Ishikawa (cell line): ENCODE data around the gene METTL2B.
A peak's percentile ranks its signal among the peaks of the same experiment; 100 is the strongest.

Experiments used
- CEBPB ChIP-seq: IDR thresholded peaks from 2 replicates; pipeline ENCODE4 v1.6.1; 2012
- CREB1 ChIP-seq: IDR thresholded peaks from 2 replicates; pipeline ENCODE4 v1.6.1; 2012; ENCODE audit warnings: low read depth
- EGR1 ChIP-seq: IDR thresholded peaks from 2 replicates; pipeline ENCODE4 v1.6.1; 2012
- EP300 ChIP-seq: IDR thresholded peaks from 2 replicates; pipeline ENCODE4 v1.6.1; 2012; ENCODE audit warnings: borderline replicate concordance
- FOXM1 ChIP-seq: IDR thresholded peaks from 2 replicates; pipeline ENCODE4 v1.6.1; 2012; ENCODE audit warnings: low read depth, borderline replicate concordance
- MAX ChIP-seq: IDR thresholded peaks from 2 replicates; pipeline ENCODE4 v1.6.1; 2012
- NFIC ChIP-seq: IDR thresholded peaks from 2 replicates; pipeline ENCODE4 v1.6.1; 2012
- RAD21 ChIP-seq: IDR thresholded peaks from 2 replicates; pipeline ENCODE4 v1.6.1; 2012; ENCODE audit warnings: low read depth
- REST ChIP-seq: IDR thresholded peaks from 2 replicates; pipeline ENCODE4 v1.6.1; 2012; ENCODE audit warnings: low read depth, mild to moderate bottlenecking
- TAF1 ChIP-seq: IDR thresholded peaks from 2 replicates; pipeline ENCODE4 v1.6.1; 2012; ENCODE audit warnings: low read depth, mild to moderate bottlenecking
- TCF12 ChIP-seq: IDR thresholded peaks from 2 replicates; pipeline ENCODE4 v1.6.1; 2012; ENCODE audit warnings: low read depth
- TEAD4 ChIP-seq: IDR thresholded peaks from 2 replicates; pipeline ENCODE4 v1.6.1; 2012
- USF1 ChIP-seq: IDR thresholded peaks from 2 replicates; pipeline ENCODE4 v1.6.1; 2012
- YY1 ChIP-seq: IDR thresholded peaks from 2 replicates; pipeline ENCODE4 v1.6.1; 2012; ENCODE audit warnings: low read depth
- ZBTB7A ChIP-seq: IDR thresholded peaks from 2 replicates; pipeline ENCODE4 v1.6.1; 2012; ENCODE audit warnings: low read depth

The METTL2B gene

GRCh38 chr7:128479082-128479481, 2.5 kb downstream of the METTL2B start:
- peak; percentile 35; the same call in 1 of the 2 replicates for TF ChIP-seq NFIC

GRCh38 chr7:128497405-128497804, 20.9 kb downstream of the METTL2B start:
- TF ChIP-seq TCF12 (no peak), EGR1 (no peak), TEAD4 (no peak), EP300 (no peak), RAD21 (no peak), TAF1 (no peak), YY1 (no peak), NFIC (no peak), CEBPB (no peak), CREB1 (no peak), REST (no peak), USF1 (no peak)

GRCh38 chr7:128523226-128523931, 46.8 kb downstream of the METTL2B start:
- peak; percentile 95 for TF ChIP-seq NFIC

- TF ChIP-seq EP300 (no peak), TAF1 (no peak), MAX (no peak), EGR1 (no peak), ZBTB7A (no peak), CREB1 (no peak), REST (no peak), CEBPB (no peak), YY1 (no peak), TCF12 (no peak), NFIC (no peak), USF1 (no peak), RAD21 (no peak), TEAD4 (no peak), FOXM1 (no peak)
Measured at GRCh38 chr7:128530855-128531104, 54.2 kb downstream of the METTL2B start.

- TF ChIP-seq NFIC = 0 out of 2 replicates have a peak, but pooled peaks have one; percentile 29
Measured at GRCh38 chr7:128531105-128531954, 54.8 kb downstream of the METTL2B start.

GRCh38 chr7:128531955-128532478, 55.5 kb downstream of the METTL2B start:
- TF ChIP-seq ZBTB7A = 0 out of 2 replicates have a peak, but pooled peaks have one; percentile 55

GRCh38 chr7:128550920-128551319, 74.4 kb downstream of the METTL2B start:
- TF ChIP-seq FOXM1 = no peak
- no peak for TF ChIP-seq MAX
- no peak for TF ChIP-seq TEAD4
- TF ChIP-seq ZBTB7A = no peak
- TF ChIP-seq NFIC = no peak
